ENCODE results near the gene RAPGEF4. TPM values are rescaled to one million over a fixed set of nuclear protein-coding genes. Genes with fewer than 3 reads are reported as not detected.

The RAPGEF4 gene
- total and polyA plus RNA-seq, 2 of the 13 experiments (the other 11 are each of a cell fraction or from before 2014, with no cell fraction given), result 0.78 to 0.91 TPM

- FAIRE-seq (peak; percentile 73), DNase-seq (ENCODE audit: low spot score) (peak; percentile 52), ATAC-seq (peak; percentile 70)
- peaks cover 17% of the 10 kb centered on the region for H3K4me1 ChIP-seq (ENCODE audit: insufficient read depth, low read length)
- in situ Hi-C loops (cut with HindIII; ENCODE audit: extremely low pct_ligation_motif_present, low pct_unique_long_range_greater_than_20kb), result no loop called here
- ChIA-PET CTCF (ENCODE audit: low intra/inter-chr PET ratio, low total read pairs) (interaction anchor here (0.9 to 1.7 kb wide), 2 partner anchors 50 to 55 kb away, joined by 5 to 8 read pairs; no protein-coding TSS in a partner anchor), POLR2A (no interaction called here)
- H3K27me3 ChIP-seq (ENCODE audit: control insufficient read depth in 1 of 2, insufficient read depth in 2 of 2, low read length in 2 of 2), result peaks cover 0 to 11% of the 10 kb centered on the region in 2 experiments; a peak in 2 of 5 replicates
- BruUV-seq (replicated peaks), result no TSS peak
- H3K4me2 ChIP-seq (ENCODE audit: low read depth, low read length), result no peak overlapping the region
- H3K9ac ChIP-seq (ENCODE audit: insufficient read depth, low read depth, low read length), result no peak overlapping the region
- no peaks in the 10 kb centered on the region for H3K36me3 ChIP-seq (replicated peaks in 1 of 2; ENCODE audit: control insufficient read depth in 1 of 2, insufficient read depth in 2 of 2, low read length in 2 of 2)
- 18% methylated on average over 12 of the region's 12 CpGs for WGBS (ENCODE audit: low lambda C conversion rate)
- no peaks in the 10 kb centered on the region for H3K9me3 ChIP-seq (ENCODE audit: low read length)
- H2AFZ ChIP-seq (ENCODE audit: low read length), result no peak overlapping the region
- 0 out of 2 replicates have a peak, but pooled peaks have one; percentile 16 for TF ChIP-seq MIER3 (CRISPR knock-in tag; IDR thresholded peaks at IDR 0.05; ENCODE audit: borderline replicate concordance)
- TF ChIP-seq, protein P1, sequence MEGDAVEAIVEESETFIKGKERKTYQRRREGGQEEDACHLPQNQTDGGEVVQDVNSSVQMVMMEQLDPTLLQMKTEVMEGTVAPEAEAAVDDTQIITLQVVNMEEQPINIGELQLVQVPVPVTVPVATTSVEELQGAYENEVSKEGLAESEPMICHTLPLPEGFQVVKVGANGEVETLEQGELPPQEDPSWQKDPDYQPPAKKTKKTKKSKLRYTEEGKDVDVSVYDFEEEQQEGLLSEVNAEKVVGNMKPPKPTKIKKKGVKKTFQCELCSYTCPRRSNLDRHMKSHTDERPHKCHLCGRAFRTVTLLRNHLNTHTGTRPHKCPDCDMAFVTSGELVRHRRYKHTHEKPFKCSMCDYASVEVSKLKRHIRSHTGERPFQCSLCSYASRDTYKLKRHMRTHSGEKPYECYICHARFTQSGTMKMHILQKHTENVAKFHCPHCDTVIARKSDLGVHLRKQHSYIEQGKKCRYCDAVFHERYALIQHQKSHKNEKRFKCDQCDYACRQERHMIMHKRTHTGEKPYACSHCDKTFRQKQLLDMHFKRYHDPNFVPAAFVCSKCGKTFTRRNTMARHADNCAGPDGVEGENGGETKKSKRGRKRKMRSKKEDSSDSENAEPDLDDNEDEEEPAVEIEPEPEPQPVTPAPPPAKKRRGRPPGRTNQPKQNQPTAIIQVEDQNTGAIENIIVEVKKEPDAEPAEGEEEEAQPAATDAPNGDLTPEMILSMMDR (CRISPR knock-in tag; IDR thresholded peaks at IDR 0.05), result peak; percentile 78
- no peak for TF ChIP-seq ZFX (CRISPR knock-in tag; IDR thresholded peaks at IDR 0.05; ENCODE audit: low read depth)
- TF ChIP-seq STAG1 (CRISPR knock-in tag; IDR thresholded peaks at IDR 0.05), result peak; percentile 61
- no peak for TF ChIP-seq TCF7 (IDR thresholded peaks at IDR 0.05; ENCODE audit: low read depth)
- TF ChIP-seq SMC3 (IDR thresholded peaks at IDR 0.05; ENCODE audit: low read length), result peak; percentile 44; the same call in 1 of the 2 replicates
- TF ChIP-seq, protein P2, sequence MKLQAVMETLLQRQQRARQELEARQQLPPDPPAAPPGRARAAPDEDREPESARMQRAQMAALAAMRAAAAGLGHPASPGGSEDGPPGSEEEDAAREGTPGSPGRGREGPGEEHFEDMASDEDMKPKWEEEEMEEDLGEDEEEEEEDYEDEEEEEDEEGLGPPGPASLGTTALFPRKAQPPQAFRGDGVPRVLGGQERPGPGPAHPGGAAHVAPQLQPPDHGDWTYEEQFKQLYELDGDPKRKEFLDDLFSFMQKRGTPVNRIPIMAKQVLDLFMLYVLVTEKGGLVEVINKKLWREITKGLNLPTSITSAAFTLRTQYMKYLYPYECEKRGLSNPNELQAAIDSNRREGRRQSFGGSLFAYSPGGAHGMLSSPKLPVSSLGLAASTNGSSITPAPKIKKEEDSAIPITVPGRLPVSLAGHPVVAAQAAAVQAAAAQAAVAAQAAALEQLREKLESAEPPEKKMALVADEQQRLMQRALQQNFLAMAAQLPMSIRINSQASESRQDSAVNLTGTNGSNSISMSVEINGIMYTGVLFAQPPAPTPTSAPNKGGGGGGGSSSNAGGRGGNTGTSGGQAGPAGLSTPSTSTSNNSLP (IDR thresholded peaks at IDR 0.05; ENCODE audit: low read depth, low read length), result 0 out of 2 replicates have a peak, but pooled peaks have one; percentile 39
- 0 out of 2 replicates have a peak, but pooled peaks have one; percentile 43 for TF ChIP-seq MIXL1 (CRISPR knock-in tag; IDR thresholded peaks at IDR 0.05)
- no peak for TF ChIP-seq JUND (CRISPR knock-in tag; IDR thresholded peaks at IDR 0.05)
- peak; percentile 68 for TF ChIP-seq XRCC5 (optimal IDR thresholded peaks at IDR 0.05; ENCODE audit: low read length)
- intact Hi-C loops (cut with micrococcal nuclease; ENCODE audit: unreplicated experiment), result loop anchor here (1.0 kb wide), 2 partner anchors 50 to 192 kb away; no protein-coding TSS in a partner anchor
- no peaks in the 10 kb centered on the region for H3K79me2 ChIP-seq (ENCODE audit: insufficient read depth, low read length)
- no peak overlapping the region for H3K4me3 ChIP-seq (replicated peaks in 1 of 3; ENCODE audit: insufficient read depth in 1 of 3, low read depth in 2 of 3, low read length in 3 of 3)
- no peak overlapping the region for H3K27ac ChIP-seq (ENCODE audit: extremely low read length, insufficient read depth, low read length)
- H4K20me1 ChIP-seq (ENCODE audit: insufficient read depth, low read length), result no peaks in the 10 kb centered on the region
These were observed 236.5 kb downstream of the RAPGEF4 start for GRCh38 chr2:172972005-172972619.

Measured in HepG2 (cell line).